Inferior parietal cortex (tissue), 1 donor: ENCODE results near the gene FAM32A.

Source experiments
- DNase-seq: peaks from one replicate; pipeline ENCODE4 v3.0.0-alpha.2; 2016; ENCODE audit errors: extremely low spot score

Gene FAM32A

GRCh38 chr19:16225279-16226183 is 40.3 kb downstream of the FAM32A start:
- no peak for DNase-seq

- DNase-seq: no peak
These were observed 41.0 kb downstream of the FAM32A start for GRCh38 chr19:16226184-16226591.

- no peak for DNase-seq
These were observed 41.9 kb downstream of the FAM32A start for GRCh38 chr19:16226878-16227836.

GRCh38 chr19:16227837-16228636 is 42.8 kb downstream of the FAM32A start:
- no peak for DNase-seq

GRCh38 chr19:16228637-16229321 is 43.6 kb downstream of the FAM32A start:
- no peak for DNase-seq

GRCh38 chr19:16229322-16229641 is 44.1 kb downstream of the FAM32A start:
- no peak for DNase-seq

- DNase-seq: no peak
These were observed 46.9 kb downstream of the FAM32A start for GRCh38 chr19:16232127-16232526.

GRCh38 chr19:16232568-16232967 is 47.4 kb downstream of the FAM32A start:
- no peak for DNase-seq

- no peak for DNase-seq
These were observed 48.0 kb downstream of the FAM32A start for GRCh38 chr19:16233081-16233776.

- no peak for DNase-seq
These were observed 48.8 kb downstream of the FAM32A start for GRCh38 chr19:16233836-16234551.

GRCh38 chr19:16234552-16235445 is 49.6 kb downstream of the FAM32A start:
- DNase-seq: no peak

- DNase-seq: no peak
These were observed 50.8 kb downstream of the FAM32A start for GRCh38 chr19:16235811-16236652.
